ENCODE results near the gene HOXB4. TPM values are rescaled to one million over a fixed set of nuclear protein-coding genes. Genes with fewer than 3 reads are reported as not detected.
A peak's percentile ranks its signal among the peaks of the same experiment; 100 is the strongest.

Gene HOXB4
- total and polyA plus RNA-seq, 10 of the 15 experiments (the other 5 are each of a cell fraction or from before 2014, with no cell fraction given): 0.35 to 5.8 (median 3.0) TPM

- WGBS (ENCODE audit: insufficient coverage, insufficient replicate concordance, low lambda C conversion rate, missing lambda C conversion rate): 20% methylated on average over 37 of the region's 37 CpGs
- H3K36me3 ChIP-seq (ENCODE audit: control insufficient read depth in 2 of 2, insufficient read depth in 2 of 2, low read length in 1 of 2): no peaks in the 10 kb centered on the region
- H3K27ac ChIP-seq (ENCODE audit: control insufficient read depth, insufficient read depth): no peak overlapping the region
- H3K9me3 ChIP-seq (replicated peaks; ENCODE audit: control insufficient read depth, insufficient read depth, low read length): no peaks in the 10 kb centered on the region
- peak overlapping the region; percentile 98 for H3K4me2 ChIP-seq (ENCODE audit: control insufficient read depth, insufficient read depth)
- SMC1A ChIA-PET (ENCODE audit: uncharacterized antibody, unreplicated experiment): interaction anchor here (0.8 to 4.3 kb wide), 22 partner anchors 15 to 481 kb away, joined by 3 to 47 read pairs (median 6); no protein-coding TSS in a partner anchor
- RAD21 ChIA-PET (ENCODE audit: unreplicated experiment): interaction anchor here (0.6 to 3.8 kb wide), 31 partner anchors 8 to 568 kb away, joined by 3 to 35 read pairs (median 5); no protein-coding TSS in a partner anchor
- intact Hi-C loops (cut with micrococcal nuclease; ENCODE audit: unreplicated experiment): loop anchor here (1.0 to 2.0 kb wide), 3 partner anchors 257 to 333 kb away; no protein-coding TSS in a partner anchor
- no peaks in the 10 kb centered on the region for H4K20me1 ChIP-seq (ENCODE audit: control insufficient read depth, insufficient read depth)
- in situ Hi-C loops (cut with MboI): no loop called here
- no peak overlapping the region for H3K9ac ChIP-seq (ENCODE audit: control insufficient read depth, insufficient read depth, low read length)
- BruUV-seq (replicated peaks): no TSS peak
- CTCF ChIA-PET: interaction anchor here (0.9 to 4.8 kb wide), 35 partner anchors 19 to 569 kb away, joined by 3 to 113 read pairs (median 5); no protein-coding TSS in a partner anchor
- peaks cover 10% of the 10 kb centered on the region for H3K4me1 ChIP-seq (ENCODE audit: control insufficient read depth, insufficient read depth, low read length)
- peak; percentile 78 for FAIRE-seq
- H3K79me2 ChIP-seq (ENCODE audit: control insufficient read depth, insufficient read depth, low read length): no peaks in the 10 kb centered on the region
- H3K4me3 ChIP-seq: no peak overlapping the region; the same call in 1 of the 2 replicates
- peaks cover 5 to 33% of the 10 kb centered on the region in 2 experiments for H3K27me3 ChIP-seq (replicated peaks in 1 of 2; ENCODE audit: control insufficient read depth in 2 of 2, insufficient read depth in 2 of 2, low read length in 1 of 2)
- POLR2A ChIA-PET: interaction anchor here (0.5 to 1.2 kb wide), 4 partner anchors 11 to 455 kb away, joined by 3 to 6 read pairs (median 3); no protein-coding TSS in a partner anchor
- no peak for DNase-seq (ENCODE audit: low read depth, low spot score)
- H2AFZ ChIP-seq (ENCODE audit: control insufficient read depth, low read depth, low read length): peak overlapping the region; percentile 67
- ATAC-seq: peak; percentile 75
- peak; percentile 80 for TF ChIP-seq RAD21 (IDR thresholded peaks at IDR 0.05; ENCODE audit: insufficient read depth, low read depth, low read length)
- peak; percentile 28 for TF ChIP-seq RELA (IDR thresholded peaks at IDR 0.05; ENCODE audit: borderline replicate concordance, partially characterized antibody)
- no peak for TF ChIP-seq SREBF1 (IDR thresholded peaks at IDR 0.05; ENCODE audit: low read length)
- peak; percentile 68; the same call in 1 of the 2 replicates for TF ChIP-seq SPI1 (IDR thresholded peaks at IDR 0.05; ENCODE audit: borderline replicate concordance, insufficient read depth, low read depth, low read length)
- no peak for TF ChIP-seq BRCA1 (IDR thresholded peaks at IDR 0.05; ENCODE audit: low read depth, low read length)
- TF ChIP-seq, protein P1, sequence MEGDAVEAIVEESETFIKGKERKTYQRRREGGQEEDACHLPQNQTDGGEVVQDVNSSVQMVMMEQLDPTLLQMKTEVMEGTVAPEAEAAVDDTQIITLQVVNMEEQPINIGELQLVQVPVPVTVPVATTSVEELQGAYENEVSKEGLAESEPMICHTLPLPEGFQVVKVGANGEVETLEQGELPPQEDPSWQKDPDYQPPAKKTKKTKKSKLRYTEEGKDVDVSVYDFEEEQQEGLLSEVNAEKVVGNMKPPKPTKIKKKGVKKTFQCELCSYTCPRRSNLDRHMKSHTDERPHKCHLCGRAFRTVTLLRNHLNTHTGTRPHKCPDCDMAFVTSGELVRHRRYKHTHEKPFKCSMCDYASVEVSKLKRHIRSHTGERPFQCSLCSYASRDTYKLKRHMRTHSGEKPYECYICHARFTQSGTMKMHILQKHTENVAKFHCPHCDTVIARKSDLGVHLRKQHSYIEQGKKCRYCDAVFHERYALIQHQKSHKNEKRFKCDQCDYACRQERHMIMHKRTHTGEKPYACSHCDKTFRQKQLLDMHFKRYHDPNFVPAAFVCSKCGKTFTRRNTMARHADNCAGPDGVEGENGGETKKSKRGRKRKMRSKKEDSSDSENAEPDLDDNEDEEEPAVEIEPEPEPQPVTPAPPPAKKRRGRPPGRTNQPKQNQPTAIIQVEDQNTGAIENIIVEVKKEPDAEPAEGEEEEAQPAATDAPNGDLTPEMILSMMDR (IDR thresholded peaks at IDR 0.05 in 2 of 3, conservative IDR thresholded peaks at IDR 0.05 in 1 of 3; ENCODE audit: control insufficient read depth in 2 of 3, extremely low read depth in 1 of 3, insufficient read depth in 1 of 3, low read depth in 3 of 3, low read length in 3 of 3): peak; percentile 91 to 97 (median 94)
- peak; percentile 89 for TF ChIP-seq SMARCA5 (IDR thresholded peaks at IDR 0.05)
- TF ChIP-seq, protein P2, sequence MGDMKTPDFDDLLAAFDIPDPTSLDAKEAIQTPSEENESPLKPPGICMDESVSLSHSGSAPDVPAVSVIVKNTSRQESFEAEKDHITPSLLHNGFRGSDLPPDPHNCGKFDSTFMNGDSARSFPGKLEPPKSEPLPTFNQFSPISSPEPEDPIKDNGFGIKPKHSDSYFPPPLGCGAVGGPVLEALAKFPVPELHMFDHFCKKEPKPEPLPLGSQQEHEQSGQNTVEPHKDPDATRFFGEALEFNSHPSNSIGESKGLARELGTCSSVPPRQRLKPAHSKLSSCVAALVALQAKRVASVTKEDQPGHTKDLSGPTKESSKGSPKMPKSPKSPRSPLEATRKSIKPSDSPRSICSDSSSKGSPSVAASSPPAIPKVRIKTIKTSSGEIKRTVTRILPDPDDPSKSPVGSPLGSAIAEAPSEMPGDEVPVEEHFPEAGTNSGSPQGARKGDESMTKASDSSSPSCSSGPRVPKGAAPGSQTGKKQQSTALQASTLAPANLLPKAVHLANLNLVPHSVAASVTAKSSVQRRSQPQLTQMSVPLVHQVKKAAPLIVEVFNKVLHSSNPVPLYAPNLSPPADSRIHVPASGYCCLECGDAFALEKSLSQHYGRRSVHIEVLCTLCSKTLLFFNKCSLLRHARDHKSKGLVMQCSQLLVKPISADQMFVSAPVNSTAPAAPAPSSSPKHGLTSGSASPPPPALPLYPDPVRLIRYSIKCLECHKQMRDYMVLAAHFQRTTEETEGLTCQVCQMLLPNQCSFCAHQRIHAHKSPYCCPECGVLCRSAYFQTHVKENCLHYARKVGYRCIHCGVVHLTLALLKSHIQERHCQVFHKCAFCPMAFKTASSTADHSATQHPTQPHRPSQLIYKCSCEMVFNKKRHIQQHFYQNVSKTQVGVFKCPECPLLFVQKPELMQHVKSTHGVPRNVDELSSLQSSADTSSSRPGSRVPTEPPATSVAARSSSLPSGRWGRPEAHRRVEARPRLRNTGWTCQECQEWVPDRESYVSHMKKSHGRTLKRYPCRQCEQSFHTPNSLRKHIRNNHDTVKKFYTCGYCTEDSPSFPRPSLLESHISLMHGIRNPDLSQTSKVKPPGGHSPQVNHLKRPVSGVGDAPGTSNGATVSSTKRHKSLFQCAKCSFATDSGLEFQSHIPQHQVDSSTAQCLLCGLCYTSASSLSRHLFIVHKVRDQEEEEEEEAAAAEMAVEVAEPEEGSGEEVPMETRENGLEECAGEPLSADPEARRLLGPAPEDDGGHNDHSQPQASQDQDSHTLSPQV (IDR thresholded peaks at IDR 0.05): 0 out of 2 replicates have a peak, but pooled peaks have one; percentile 56
- TF ChIP-seq ZNF24 (IDR thresholded peaks at IDR 0.05): 0 out of 2 replicates have a peak, but pooled peaks have one; percentile 13
- TF ChIP-seq ZBTB40 (IDR thresholded peaks at IDR 0.05; ENCODE audit: borderline replicate concordance): no peak
- 0 out of 2 replicates have a peak, but pooled peaks have one; percentile 11 for TF ChIP-seq CREB1 (IDR thresholded peaks at IDR 0.05; ENCODE audit: low read depth)
- TF ChIP-seq ZNF384 (IDR thresholded peaks at IDR 0.05; ENCODE audit: borderline replicate concordance, low read depth, low read length): no peak
Measured at GRCh38 chr17:48593840-48594537, 15.8 kb upstream of the HOXB4 start.

Measured in GM12878 (cell line).